ENCODE data around the gene LRRC71.

Gene LRRC71

GRCh38 chr1:156892190-156893047, 28.0 kb upstream of the LRRC71 start:
- DNase-seq (ENCODE audit: low spot score) = peak; percentile 82

GRCh38 chr1:156893048-156893953, 27.1 kb upstream of the LRRC71 start, which contains the start of gene PEAR1:
Gene PEAR1 (plus strand): TSS chr1:156893718. CDS start chr1:156903927, 10,209 bp downstream.
- no peak for DNase-seq (ENCODE audit: low spot score)

GRCh38 chr1:156894001-156894400, 26.4 kb upstream of the LRRC71 start:
- DNase-seq (ENCODE audit: low spot score) = no peak

- no peak for DNase-seq (ENCODE audit: low spot score)
Measured at GRCh38 chr1:156894711-156895454, 25.5 kb upstream of the LRRC71 start.

- no peak for DNase-seq (ENCODE audit: low spot score)
Measured at GRCh38 chr1:156895455-156895812, 25.0 kb upstream of the LRRC71 start.

GRCh38 chr1:156895927-156896326, 24.5 kb upstream of the LRRC71 start:
- DNase-seq (ENCODE audit: low spot score) = no peak

GRCh38 chr1:156896490-156897033, 23.9 kb upstream of the LRRC71 start:
- DNase-seq (ENCODE audit: low spot score) = peak; percentile 68

- DNase-seq (ENCODE audit: low spot score) = peak; percentile 21
Measured at GRCh38 chr1:156897078-156897825, 23.2 kb upstream of the LRRC71 start.

- no peak for DNase-seq (ENCODE audit: low spot score)
Measured at GRCh38 chr1:156898161-156898566, 22.3 kb upstream of the LRRC71 start.

GRCh38 chr1:156898971-156899664, 21.3 kb upstream of the LRRC71 start:
- DNase-seq (ENCODE audit: low spot score) = no peak

GRCh38 chr1:156899956-156900718, 20.3 kb upstream of the LRRC71 start:
- DNase-seq (ENCODE audit: low spot score) = no peak

- DNase-seq (ENCODE audit: low spot score) = no peak
Measured at GRCh38 chr1:156900896-156901589, 19.4 kb upstream of the LRRC71 start.

- no peak for DNase-seq (ENCODE audit: low spot score)
Measured at GRCh38 chr1:156901590-156901900, 18.9 kb upstream of the LRRC71 start.

- no peak for DNase-seq (ENCODE audit: low spot score)
Measured at GRCh38 chr1:156901966-156902915, 18.2 kb upstream of the LRRC71 start.

GRCh38 chr1:156903328-156904091, 16.9 kb upstream of the LRRC71 start:
- DNase-seq (ENCODE audit: low spot score) = no peak

GRCh38 chr1:156904187-156904959, 16.1 kb upstream of the LRRC71 start:
- no peak for DNase-seq (ENCODE audit: low spot score)

GRCh38 chr1:156905176-156905575, 15.3 kb upstream of the LRRC71 start:
- no peak for DNase-seq (ENCODE audit: low spot score)
